Cerebellar cortex (tissue), 1 donor: ENCODE data around the gene ARAP1.

Source experiments
- DNase-seq: peaks from one replicate; pipeline ENCODE4 v3.0.0-alpha.2; 2015; ENCODE audit warnings: low spot score

The ARAP1 gene

GRCh38 chr11:72779495-72780128, 27.4 kb upstream of the ARAP1 start:
- DNase-seq: no peak

- DNase-seq: no peak
These were observed 26.6 kb upstream of the ARAP1 start for GRCh38 chr11:72778535-72779494.

- no peak for DNase-seq
These were observed 25.6 kb upstream of the ARAP1 start for GRCh38 chr11:72777755-72778278.

GRCh38 chr11:72776844-72777754, 24.9 kb upstream of the ARAP1 start:
- DNase-seq: no peak

GRCh38 chr11:72776117-72776843, 24.1 kb upstream of the ARAP1 start:
- DNase-seq: no peak

- no peak for DNase-seq
These were observed 23.3 kb upstream of the ARAP1 start for GRCh38 chr11:72775288-72776110.

- no peak for DNase-seq
These were observed 22.3 kb upstream of the ARAP1 start for GRCh38 chr11:72774499-72774898.

GRCh38 chr11:72773696-72774095, 21.5 kb upstream of the ARAP1 start:
- no peak for DNase-seq

- no peak for DNase-seq
These were observed 21.1 kb upstream of the ARAP1 start for GRCh38 chr11:72773291-72773690.

- DNase-seq: no peak
These were observed 19.9 kb upstream of the ARAP1 start for GRCh38 chr11:72772059-72772458.

- no peak for DNase-seq
These were observed 19.3 kb upstream of the ARAP1 start for GRCh38 chr11:72771507-72771906.

GRCh38 chr11:72770799-72771198, 18.6 kb upstream of the ARAP1 start:
- no peak for DNase-seq

- no peak for DNase-seq
These were observed 17.5 kb upstream of the ARAP1 start for GRCh38 chr11:72769680-72770079.

GRCh38 chr11:72768581-72768980, 16.4 kb upstream of the ARAP1 start:
- no peak for DNase-seq

GRCh38 chr11:72767203-72768062, 15.2 kb upstream of the ARAP1 start:
- no peak for DNase-seq

- DNase-seq: no peak
These were observed 14.1 kb upstream of the ARAP1 start for GRCh38 chr11:72766152-72766902.

- no peak for DNase-seq
These were observed 12.3 kb upstream of the ARAP1 start for GRCh38 chr11:72764503-72764902.

GRCh38 chr11:72763823-72764222, 11.6 kb upstream of the ARAP1 start:
- no peak for DNase-seq
